MCF 10A (cell line): ENCODE data around the gene KDM4B. TPM values are rescaled to one million over a fixed set of nuclear protein-coding genes. Genes with fewer than 3 reads are reported as not detected.
A peak's percentile ranks its signal among the peaks of the same experiment; 100 is the strongest.

Experiments
- BruUV-seq: library from RNA; stranded (reverse); fragments of 400-500 nt; replicated peaks from 2 replicates; lab custom pipeline; 2021; lab: Mats Ljungman, UMichigan
- CTCF ChIA-PET: fragments of 300-600 bp; sonication (Branson Sonifier 250); formaldehyde crosslinking; extraction: SDS; loops from one replicate; lab custom pipeline; 2021; ENCODE audit warnings: antibody characterized with exemption, inconsistent platforms; lab: Yijun Ruan, JAX
- POLR2A ChIA-PET: fragments of 300-600, 350-650 bp; sonication (Branson Sonifier 250); formaldehyde crosslinking; extraction: SDS; loops from one replicate; lab custom pipeline; 2020; ENCODE audit warnings: antibody characterized with exemption, inconsistent platforms; lab: Yijun Ruan, JAX
- DNase-seq: peaks from one replicate; pipeline ENCODE4 v3.0.0-alpha.2; 2018; ENCODE audit not compliant: unreplicated experiment
- H3K27ac Mint-ChIP-seq: one replicate; pipeline ENCODE4 v1.8.0; 2022; ENCODE audit warnings: mild to moderate bottlenecking, low read depth, mixed read lengths; ENCODE audit not compliant: unreplicated experiment
- H3K27me3 Mint-ChIP-seq: one replicate; pipeline ENCODE4 v1.8.0; 2022; ENCODE audit warnings: mixed read lengths; ENCODE audit not compliant: insufficient read depth, unreplicated experiment
- H3K36me3 Mint-ChIP-seq: one replicate; pipeline ENCODE4 v1.8.0; 2022; ENCODE audit warnings: mild to moderate bottlenecking, moderate library complexity, mixed read lengths; ENCODE audit not compliant: insufficient read depth, unreplicated experiment
- H3K4me1 Mint-ChIP-seq: one replicate; pipeline ENCODE4 v1.8.0; 2022; ENCODE audit warnings: mixed read lengths; ENCODE audit not compliant: insufficient read depth, unreplicated experiment
- H3K4me3 Mint-ChIP-seq: one replicate; pipeline ENCODE4 v1.8.0; 2022; ENCODE audit warnings: mild to moderate bottlenecking, moderate library complexity, mixed read lengths; ENCODE audit not compliant: unreplicated experiment
- H3K9me3 Mint-ChIP-seq: one replicate; pipeline ENCODE4 v1.8.0; 2022; ENCODE audit warnings: mixed read lengths; ENCODE audit not compliant: unreplicated experiment
- CTCF ChIP-seq: fragments of 200-600 bp; IDR thresholded peaks from one replicate; pipeline ENCODE4 v1.8.0; 2022; ENCODE audit warnings: antibody characterized with exemption, mild to moderate bottlenecking; ENCODE audit not compliant: unreplicated experiment
- intact Hi-C: fragments of 100-400 bp; cut with micrococcal nuclease; formaldehyde crosslinking; loops from 2 replicates; pipeline ENCODE4 v1.14.1; 2022
- total RNA-seq: library from RNA; stranded (reverse); gene quantifications from 2 replicates; pipeline ENCODE4 v1.2.3, GENCODE V29; 2022

KDM4B gene
- total RNA-seq, 1 experiment from 2014 or later: 34.4 TPM

GRCh38 chr19:5136073-5136855, 167.4 kb downstream of the KDM4B start:
- ChIA-PET CTCF (no interaction called here), POLR2A (no interaction called here)
- no TSS peak for BruUV-seq
- H3K9me3 Mint-ChIP-seq: no peaks in the 10 kb centered on the region
- no peaks in the 10 kb centered on the region for H3K27me3 Mint-ChIP-seq
- H3K4me1 Mint-ChIP-seq: peaks cover 5% of the 10 kb centered on the region
- H3K27ac Mint-ChIP-seq: no peak overlapping the region
- TF ChIP-seq CTCF: no peak
- intact Hi-C loops: no loop called here
- no peak overlapping the region for H3K4me3 Mint-ChIP-seq
- no peak for DNase-seq
- H3K36me3 Mint-ChIP-seq: peaks cover 19% of the 10 kb centered on the region

- BruUV-seq: no TSS peak
- no peak for TF ChIP-seq CTCF
- Mint-ChIP-seq H3K9me3 (no peaks in the 10 kb centered on the region), H3K4me1 (peaks cover 5% of the 10 kb centered on the region), H3K27me3 (no peaks in the 10 kb centered on the region), H3K4me3 (no peak overlapping the region), H3K27ac (no peak overlapping the region), H3K36me3 (peaks cover 12% of the 10 kb centered on the region)
- intact Hi-C loops: no loop called here
- no peak for DNase-seq
- POLR2A ChIA-PET: no interaction called here
- CTCF ChIA-PET: no interaction called here
Measured at GRCh38 chr19:5137114-5137513, 168.2 kb downstream of the KDM4B start.

- CTCF ChIA-PET: no interaction called here
- H3K27ac Mint-ChIP-seq: no peak overlapping the region
- DNase-seq: no peak
- no peak for TF ChIP-seq CTCF
- no peak overlapping the region for H3K4me3 Mint-ChIP-seq
- intact Hi-C loops: no loop called here
- peaks cover 17% of the 10 kb centered on the region for H3K36me3 Mint-ChIP-seq
- POLR2A ChIA-PET: no interaction called here
- BruUV-seq: no TSS peak
- H3K4me1 Mint-ChIP-seq: peaks cover 5% of the 10 kb centered on the region
- H3K9me3 Mint-ChIP-seq: no peaks in the 10 kb centered on the region
- no peaks in the 10 kb centered on the region for H3K27me3 Mint-ChIP-seq
Measured at GRCh38 chr19:5137571-5138124, 168.7 kb downstream of the KDM4B start.

- no peak overlapping the region for H3K4me3 Mint-ChIP-seq
- intact Hi-C loops: no loop called here
- no peaks in the 10 kb centered on the region for H3K27me3 Mint-ChIP-seq
- H3K4me1 Mint-ChIP-seq: peaks cover 5% of the 10 kb centered on the region
- no TSS peak for BruUV-seq
- H3K9me3 Mint-ChIP-seq: no peaks in the 10 kb centered on the region
- TF ChIP-seq CTCF: no peak
- ChIA-PET CTCF (no interaction called here), POLR2A (interaction anchor here (0.6 kb wide), 1 partner anchor 365 kb away, joined by 3 read pairs; no protein-coding TSS in a partner anchor)
- DNase-seq: peak; percentile 77
- peaks cover 27% of the 10 kb centered on the region for H3K36me3 Mint-ChIP-seq
- H3K27ac Mint-ChIP-seq: no peak overlapping the region
Measured at GRCh38 chr19:5138606-5139582, 170.0 kb downstream of the KDM4B start.
